HepG2 (cell line): ENCODE data around the gene CCDC97. TPM values are rescaled to one million over a fixed set of nuclear protein-coding genes. Genes with fewer than 3 reads are reported as not detected.

Source experiments
- ETV5 ChIP-seq: IDR thresholded peaks from 2 replicates; pipeline ENCODE4 v1.6.1; 2018; ENCODE audit warnings: missing biosample characterization, missing genetic modification reagents, inconsistent platforms, borderline replicate concordance
- KLF15 ChIP-seq: sonication (generic); formaldehyde crosslinking; IDR thresholded peaks from 2 replicates; pipeline ENCODE4 v1.8.1; 2023; ENCODE audit warnings: borderline replicate concordance, mild to moderate bottlenecking, inconsistent platforms, missing genetic modification reagents, mixed read lengths
- MEIS1 ChIP-seq: sonication (generic); formaldehyde crosslinking; IDR thresholded peaks from 2 replicates; pipeline ENCODE4 v1.9.0; 2021; ENCODE audit warnings: mild to moderate bottlenecking, missing genetic modification reagents, moderate library complexity, borderline replicate concordance
- NKX3-1 ChIP-seq: sonication (generic); formaldehyde crosslinking; IDR thresholded peaks from 2 replicates; pipeline ENCODE4 v1.5.0; 2020; ENCODE audit warnings: missing genetic modification reagents
- ZNF124 ChIP-seq: sonication (generic); formaldehyde crosslinking; IDR thresholded peaks from 2 replicates; pipeline ENCODE4 v1.4.0; 2020; ENCODE audit warnings: missing genetic modification reagents
- ZNF572 ChIP-seq: sonication (generic); formaldehyde crosslinking; IDR thresholded peaks from 2 replicates; pipeline ENCODE4 v1.5.1; 2020; ENCODE audit warnings: mild to moderate bottlenecking, missing genetic modification reagents
- polyA plus RNA-seq, 8 experiments: library from polyadenylated mRNA; depleted of rRNA in 3 of 8; stranded (reverse) in 7 of 8; unstranded in 1 of 8; fragments of >200 nt; fragmentation: Illumina TruSeq in 4 of 8; extraction: Trizol in 4 of 8; gene quantifications; 2 replicates each; pipeline versions ENCODE4 v1.2.1 to v1.2.3, GENCODE V29; 2011 to 2016; ENCODE audit warnings: low read depth in 4 of 8, missing spikeins in 1 of 8, mixed read lengths in 1 of 8; ENCODE audit not compliant: insufficient read depth in 1 of 8
- total RNA-seq, 5 experiments: library from RNA; depleted of rRNA; stranded (reverse); fragments of >200 nt; fragmentation: Illumina TruSeq; extraction: Trizol; gene quantifications; 2 replicates each; pipeline ENCODE4 v1.2.3, GENCODE V29; 2016; ENCODE audit warnings: low read depth in 1 of 5
- TF ChIP-seq, protein P1 (sequence below): sonication (generic); formaldehyde crosslinking; IDR thresholded peaks from 2 replicates; pipeline ENCODE4 v1.4.0; 2020; ENCODE audit warnings: missing genetic modification reagents, borderline replicate concordance
- TF ChIP-seq, protein P2 (sequence below): IDR thresholded peaks from 2 replicates; pipeline ENCODE4 v1.6.1; 2018; ENCODE audit warnings: missing genetic modification reagents, mild to moderate bottlenecking, missing compliant biosample characterization
- TF ChIP-seq, protein P3 (sequence below): sonication (generic); formaldehyde crosslinking; IDR thresholded peaks from 2 replicates; pipeline ENCODE4 v1.4.0; 2020; ENCODE audit warnings: missing genetic modification reagents
- TF ChIP-seq, protein P4 (sequence below): fragments of 450-650 bp; IDR thresholded peaks from 2 replicates; pipeline ENCODE4 v1.6.1; 2017; ENCODE audit warnings: mild to moderate bottlenecking
- TF ChIP-seq, protein P5 (sequence below): sonication (generic); formaldehyde crosslinking; IDR thresholded peaks from 2 replicates; pipeline ENCODE4 v1.5.1; 2020; ENCODE audit warnings: mild to moderate bottlenecking, missing genetic modification reagents, moderate library complexity
- TF ChIP-seq, protein P6 (sequence below): IDR thresholded peaks from 2 replicates; pipeline ENCODE4 v1.6.1; 2016; ENCODE audit warnings: low read depth, missing genetic modification reagents, missing compliant biosample characterization

CCDC97 gene
- total and polyA plus RNA-seq, 2 of the 13 experiments (the other 11 are each of a cell fraction or from before 2014, with no cell fraction given) = 6.2 to 7.3 TPM

DNA sequence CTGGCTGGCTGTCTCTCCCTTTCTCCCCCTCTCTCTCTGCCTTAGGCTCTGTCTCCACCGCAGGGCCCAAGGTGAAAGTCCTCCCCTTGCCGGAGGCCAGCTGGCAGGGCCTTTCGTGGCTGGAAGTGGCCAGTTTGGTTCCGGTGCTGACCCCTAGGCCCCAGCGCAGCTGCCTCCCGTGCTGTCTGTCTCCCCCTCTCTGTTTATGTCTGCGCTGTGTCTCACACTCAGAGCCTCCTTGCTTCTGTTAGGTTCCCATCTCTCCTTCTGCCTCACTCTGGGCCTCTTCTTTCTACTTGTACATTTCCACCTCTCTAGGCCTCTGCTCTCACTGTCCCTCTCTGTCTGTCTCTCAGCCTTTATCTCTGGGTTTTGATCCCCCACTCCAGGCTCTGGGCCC is 13.1 kb downstream of the CCDC97 start (continued):
- TF ChIP-seq, protein P1, sequence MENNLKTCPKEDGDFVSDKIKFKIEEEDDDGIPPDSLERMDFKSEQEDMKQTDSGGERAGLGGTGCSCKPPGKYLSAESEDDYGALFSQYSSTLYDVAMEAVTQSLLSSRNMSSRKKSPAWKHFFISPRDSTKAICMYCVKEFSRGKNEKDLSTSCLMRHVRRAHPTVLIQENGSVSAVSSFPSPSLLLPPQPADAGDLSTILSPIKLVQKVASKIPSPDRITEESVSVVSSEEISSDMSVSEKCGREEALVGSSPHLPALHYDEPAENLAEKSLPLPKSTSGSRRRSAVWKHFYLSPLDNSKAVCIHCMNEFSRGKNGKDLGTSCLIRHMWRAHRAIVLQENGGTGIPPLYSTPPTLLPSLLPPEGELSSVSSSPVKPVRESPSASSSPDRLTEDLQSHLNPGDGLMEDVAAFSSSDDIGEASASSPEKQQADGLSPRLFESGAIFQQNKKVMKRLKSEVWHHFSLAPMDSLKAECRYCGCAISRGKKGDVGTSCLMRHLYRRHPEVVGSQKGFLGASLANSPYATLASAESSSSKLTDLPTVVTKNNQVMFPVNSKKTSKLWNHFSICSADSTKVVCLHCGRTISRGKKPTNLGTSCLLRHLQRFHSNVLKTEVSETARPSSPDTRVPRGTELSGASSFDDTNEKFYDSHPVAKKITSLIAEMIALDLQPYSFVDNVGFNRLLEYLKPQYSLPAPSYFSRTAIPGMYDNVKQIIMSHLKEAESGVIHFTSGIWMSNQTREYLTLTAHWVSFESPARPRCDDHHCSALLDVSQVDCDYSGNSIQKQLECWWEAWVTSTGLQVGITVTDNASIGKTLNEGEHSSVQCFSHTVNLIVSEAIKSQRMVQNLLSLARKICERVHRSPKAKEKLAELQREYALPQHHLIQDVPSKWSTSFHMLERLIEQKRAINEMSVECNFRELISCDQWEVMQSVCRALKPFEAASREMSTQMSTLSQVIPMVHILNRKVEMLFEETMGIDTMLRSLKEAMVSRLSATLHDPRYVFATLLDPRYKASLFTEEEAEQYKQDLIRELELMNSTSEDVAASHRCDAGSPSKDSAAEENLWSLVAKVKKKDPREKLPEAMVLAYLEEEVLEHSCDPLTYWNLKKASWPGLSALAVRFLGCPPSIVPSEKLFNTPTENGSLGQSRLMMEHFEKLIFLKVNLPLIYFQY (CRISPR knock-in tag) = no peak; the same call in 1 of the 2 replicates
- TF ChIP-seq ZNF572 (CRISPR knock-in tag) (no peak; the same call in 1 of the 2 replicates), NKX3-1 (no peak), ZNF124 (CRISPR knock-in tag) (no peak), ETV5 (CRISPR knock-in tag) (peak; percentile 82), KLF15 (CRISPR knock-in tag) (no peak), MEIS1 (CRISPR knock-in tag) (no peak)
- TF ChIP-seq, protein P2, sequence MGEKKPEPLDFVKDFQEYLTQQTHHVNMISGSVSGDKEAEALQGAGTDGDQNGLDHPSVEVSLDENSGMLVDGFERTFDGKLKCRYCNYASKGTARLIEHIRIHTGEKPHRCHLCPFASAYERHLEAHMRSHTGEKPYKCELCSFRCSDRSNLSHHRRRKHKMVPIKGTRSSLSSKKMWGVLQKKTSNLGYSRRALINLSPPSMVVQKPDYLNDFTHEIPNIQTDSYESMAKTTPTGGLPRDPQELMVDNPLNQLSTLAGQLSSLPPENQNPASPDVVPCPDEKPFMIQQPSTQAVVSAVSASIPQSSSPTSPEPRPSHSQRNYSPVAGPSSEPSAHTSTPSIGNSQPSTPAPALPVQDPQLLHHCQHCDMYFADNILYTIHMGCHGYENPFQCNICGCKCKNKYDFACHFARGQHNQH (CRISPR knock-in tag) = no peak; the same call in 1 of the 2 replicates
- TF ChIP-seq, protein P3, sequence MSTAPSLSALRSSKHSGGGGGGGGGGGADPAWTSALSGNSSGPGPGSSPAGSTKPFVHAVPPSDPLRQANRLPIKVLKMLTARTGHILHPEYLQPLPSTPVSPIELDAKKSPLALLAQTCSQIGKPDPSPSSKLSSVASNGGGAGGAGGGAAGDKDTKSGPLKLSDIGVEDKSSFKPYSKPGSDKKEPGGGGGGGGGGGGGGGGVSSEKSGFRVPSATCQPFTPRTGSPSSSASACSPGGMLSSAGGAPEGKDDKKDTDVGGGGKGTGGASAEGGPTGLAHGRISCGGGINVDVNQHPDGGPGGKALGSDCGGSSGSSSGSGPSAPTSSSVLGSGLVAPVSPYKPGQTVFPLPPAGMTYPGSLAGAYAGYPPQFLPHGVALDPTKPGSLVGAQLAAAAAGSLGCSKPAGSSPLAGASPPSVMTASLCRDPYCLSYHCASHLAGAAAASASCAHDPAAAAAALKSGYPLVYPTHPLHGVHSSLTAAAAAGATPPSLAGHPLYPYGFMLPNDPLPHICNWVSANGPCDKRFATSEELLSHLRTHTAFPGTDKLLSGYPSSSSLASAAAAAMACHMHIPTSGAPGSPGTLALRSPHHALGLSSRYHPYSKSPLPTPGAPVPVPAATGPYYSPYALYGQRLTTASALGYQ (CRISPR knock-in tag) = no peak
- TF ChIP-seq, protein P4, sequence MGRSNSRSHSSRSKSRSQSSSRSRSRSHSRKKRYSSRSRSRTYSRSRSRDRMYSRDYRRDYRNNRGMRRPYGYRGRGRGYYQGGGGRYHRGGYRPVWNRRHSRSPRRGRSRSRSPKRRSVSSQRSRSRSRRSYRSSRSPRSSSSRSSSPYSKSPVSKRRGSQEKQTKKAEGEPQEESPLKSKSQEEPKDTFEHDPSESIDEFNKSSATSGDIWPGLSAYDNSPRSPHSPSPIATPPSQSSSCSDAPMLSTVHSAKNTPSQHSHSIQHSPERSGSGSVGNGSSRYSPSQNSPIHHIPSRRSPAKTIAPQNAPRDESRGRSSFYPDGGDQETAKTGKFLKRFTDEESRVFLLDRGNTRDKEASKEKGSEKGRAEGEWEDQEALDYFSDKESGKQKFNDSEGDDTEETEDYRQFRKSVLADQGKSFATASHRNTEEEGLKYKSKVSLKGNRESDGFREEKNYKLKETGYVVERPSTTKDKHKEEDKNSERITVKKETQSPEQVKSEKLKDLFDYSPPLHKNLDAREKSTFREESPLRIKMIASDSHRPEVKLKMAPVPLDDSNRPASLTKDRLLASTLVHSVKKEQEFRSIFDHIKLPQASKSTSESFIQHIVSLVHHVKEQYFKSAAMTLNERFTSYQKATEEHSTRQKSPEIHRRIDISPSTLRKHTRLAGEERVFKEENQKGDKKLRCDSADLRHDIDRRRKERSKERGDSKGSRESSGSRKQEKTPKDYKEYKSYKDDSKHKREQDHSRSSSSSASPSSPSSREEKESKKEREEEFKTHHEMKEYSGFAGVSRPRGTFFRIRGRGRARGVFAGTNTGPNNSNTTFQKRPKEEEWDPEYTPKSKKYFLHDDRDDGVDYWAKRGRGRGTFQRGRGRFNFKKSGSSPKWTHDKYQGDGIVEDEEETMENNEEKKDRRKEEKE = no peak
- TF ChIP-seq, protein P5, sequence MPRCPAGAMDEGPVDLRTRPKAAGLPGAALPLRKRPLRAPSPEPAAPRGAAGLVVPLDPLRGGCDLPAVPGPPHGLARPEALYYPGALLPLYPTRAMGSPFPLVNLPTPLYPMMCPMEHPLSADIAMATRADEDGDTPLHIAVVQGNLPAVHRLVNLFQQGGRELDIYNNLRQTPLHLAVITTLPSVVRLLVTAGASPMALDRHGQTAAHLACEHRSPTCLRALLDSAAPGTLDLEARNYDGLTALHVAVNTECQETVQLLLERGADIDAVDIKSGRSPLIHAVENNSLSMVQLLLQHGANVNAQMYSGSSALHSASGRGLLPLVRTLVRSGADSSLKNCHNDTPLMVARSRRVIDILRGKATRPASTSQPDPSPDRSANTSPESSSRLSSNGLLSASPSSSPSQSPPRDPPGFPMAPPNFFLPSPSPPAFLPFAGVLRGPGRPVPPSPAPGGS (CRISPR knock-in tag) = peak; percentile 66; the same call in 1 of the 2 replicates
- TF ChIP-seq, protein P6, sequence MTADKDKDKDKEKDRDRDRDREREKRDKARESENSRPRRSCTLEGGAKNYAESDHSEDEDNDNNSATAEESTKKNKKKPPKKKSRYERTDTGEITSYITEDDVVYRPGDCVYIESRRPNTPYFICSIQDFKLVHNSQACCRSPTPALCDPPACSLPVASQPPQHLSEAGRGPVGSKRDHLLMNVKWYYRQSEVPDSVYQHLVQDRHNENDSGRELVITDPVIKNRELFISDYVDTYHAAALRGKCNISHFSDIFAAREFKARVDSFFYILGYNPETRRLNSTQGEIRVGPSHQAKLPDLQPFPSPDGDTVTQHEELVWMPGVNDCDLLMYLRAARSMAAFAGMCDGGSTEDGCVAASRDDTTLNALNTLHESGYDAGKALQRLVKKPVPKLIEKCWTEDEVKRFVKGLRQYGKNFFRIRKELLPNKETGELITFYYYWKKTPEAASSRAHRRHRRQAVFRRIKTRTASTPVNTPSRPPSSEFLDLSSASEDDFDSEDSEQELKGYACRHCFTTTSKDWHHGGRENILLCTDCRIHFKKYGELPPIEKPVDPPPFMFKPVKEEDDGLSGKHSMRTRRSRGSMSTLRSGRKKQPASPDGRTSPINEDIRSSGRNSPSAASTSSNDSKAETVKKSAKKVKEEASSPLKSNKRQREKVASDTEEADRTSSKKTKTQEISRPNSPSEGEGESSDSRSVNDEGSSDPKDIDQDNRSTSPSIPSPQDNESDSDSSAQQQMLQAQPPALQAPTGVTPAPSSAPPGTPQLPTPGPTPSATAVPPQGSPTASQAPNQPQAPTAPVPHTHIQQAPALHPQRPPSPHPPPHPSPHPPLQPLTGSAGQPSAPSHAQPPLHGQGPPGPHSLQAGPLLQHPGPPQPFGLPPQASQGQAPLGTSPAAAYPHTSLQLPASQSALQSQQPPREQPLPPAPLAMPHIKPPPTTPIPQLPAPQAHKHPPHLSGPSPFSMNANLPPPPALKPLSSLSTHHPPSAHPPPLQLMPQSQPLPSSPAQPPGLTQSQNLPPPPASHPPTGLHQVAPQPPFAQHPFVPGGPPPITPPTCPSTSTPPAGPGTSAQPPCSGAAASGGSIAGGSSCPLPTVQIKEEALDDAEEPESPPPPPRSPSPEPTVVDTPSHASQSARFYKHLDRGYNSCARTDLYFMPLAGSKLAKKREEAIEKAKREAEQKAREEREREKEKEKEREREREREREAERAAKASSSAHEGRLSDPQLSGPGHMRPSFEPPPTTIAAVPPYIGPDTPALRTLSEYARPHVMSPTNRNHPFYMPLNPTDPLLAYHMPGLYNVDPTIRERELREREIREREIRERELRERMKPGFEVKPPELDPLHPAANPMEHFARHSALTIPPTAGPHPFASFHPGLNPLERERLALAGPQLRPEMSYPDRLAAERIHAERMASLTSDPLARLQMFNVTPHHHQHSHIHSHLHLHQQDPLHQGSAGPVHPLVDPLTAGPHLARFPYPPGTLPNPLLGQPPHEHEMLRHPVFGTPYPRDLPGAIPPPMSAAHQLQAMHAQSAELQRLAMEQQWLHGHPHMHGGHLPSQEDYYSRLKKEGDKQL = no peak
